Ovary (tissue), 3 donors: Measurements from ENCODE around the gene KNCN.

Source experiments
- POLR2A ChIP-seq: fragments of 450-650 bp; IDR thresholded peaks from one replicate; pipeline ENCODE4 v1.6.1; 2017; ENCODE audit warnings: antibody characterized with exemption, mild to moderate bottlenecking, moderate library complexity
- TF ChIP-seq, protein P1 (sequence below), 3 donors: fragments of 450-650 bp in 2 of 3; fragments of 200-600 bp in 1 of 3; IDR thresholded peaks; one replicate each; pipeline versions ENCODE4 v1.5.1 to v1.8.0; 2016 to 2022; ENCODE audit warnings: antibody characterized with exemption in 3 of 3, mild to moderate bottlenecking in 1 of 3
- donor health status: DM: no; HTN: no; CAD: no.

DNA sequence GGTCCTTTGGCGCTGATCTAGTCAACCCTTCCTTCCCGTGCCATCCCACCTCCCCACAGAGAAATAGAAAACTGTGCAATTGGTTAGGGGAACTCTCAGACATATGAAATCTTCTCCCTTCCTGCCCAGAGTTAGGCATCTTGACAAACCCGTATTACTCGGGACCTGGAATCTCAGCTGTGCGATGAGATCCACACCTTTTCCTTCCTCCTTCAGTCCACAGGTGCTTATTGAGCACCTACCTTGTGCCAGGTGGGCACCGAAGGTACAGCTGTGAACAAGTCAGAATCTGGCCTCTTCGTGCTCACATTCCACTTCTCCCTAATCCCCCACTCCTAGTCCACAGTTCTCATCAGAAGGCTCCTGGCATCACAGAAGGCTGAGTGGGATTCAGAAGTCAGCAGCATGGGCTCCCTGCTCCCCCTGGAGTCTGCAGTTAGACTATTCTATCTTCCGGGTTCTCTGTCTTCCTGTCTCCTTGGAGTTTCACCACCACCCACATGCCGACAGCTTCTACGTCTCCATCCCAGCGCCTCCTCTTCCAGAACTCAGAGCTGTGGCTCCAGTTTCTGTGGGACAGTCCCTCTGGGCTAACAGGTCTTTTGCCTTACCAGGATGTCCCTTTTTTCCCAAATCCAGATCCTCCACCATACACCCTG is 23.0 kb downstream of the KNCN start:
- TF ChIP-seq, protein P1, sequence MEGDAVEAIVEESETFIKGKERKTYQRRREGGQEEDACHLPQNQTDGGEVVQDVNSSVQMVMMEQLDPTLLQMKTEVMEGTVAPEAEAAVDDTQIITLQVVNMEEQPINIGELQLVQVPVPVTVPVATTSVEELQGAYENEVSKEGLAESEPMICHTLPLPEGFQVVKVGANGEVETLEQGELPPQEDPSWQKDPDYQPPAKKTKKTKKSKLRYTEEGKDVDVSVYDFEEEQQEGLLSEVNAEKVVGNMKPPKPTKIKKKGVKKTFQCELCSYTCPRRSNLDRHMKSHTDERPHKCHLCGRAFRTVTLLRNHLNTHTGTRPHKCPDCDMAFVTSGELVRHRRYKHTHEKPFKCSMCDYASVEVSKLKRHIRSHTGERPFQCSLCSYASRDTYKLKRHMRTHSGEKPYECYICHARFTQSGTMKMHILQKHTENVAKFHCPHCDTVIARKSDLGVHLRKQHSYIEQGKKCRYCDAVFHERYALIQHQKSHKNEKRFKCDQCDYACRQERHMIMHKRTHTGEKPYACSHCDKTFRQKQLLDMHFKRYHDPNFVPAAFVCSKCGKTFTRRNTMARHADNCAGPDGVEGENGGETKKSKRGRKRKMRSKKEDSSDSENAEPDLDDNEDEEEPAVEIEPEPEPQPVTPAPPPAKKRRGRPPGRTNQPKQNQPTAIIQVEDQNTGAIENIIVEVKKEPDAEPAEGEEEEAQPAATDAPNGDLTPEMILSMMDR (IDR thresholded peaks at IDR 0.05) = no peak
- no peak for TF ChIP-seq POLR2A
